Neural progenitor cell (in vitro differentiated cells): ENCODE measurements around the gene MRPL47.

ENCODE experiments used
- EZH2 ChIP-seq: fragments of 200-600 bp; sonication (generic); IDR thresholded peaks from 2 replicates; pipeline ENCODE4 v1.6.1; 2017; ENCODE audit warnings: antibody characterized with exemption, mild to moderate bottlenecking, moderate library complexity
- EZH2phosphoT487 ChIP-seq: fragments of 200-600 bp; sonication (generic); IDR thresholded peaks from 2 replicates; pipeline ENCODE4 v1.6.1; 2017; ENCODE audit warnings: antibody characterized with exemption
- TF ChIP-seq, protein P1 (sequence below): fragments of 200-600 bp; sonication (generic); IDR thresholded peaks from 2 replicates; pipeline ENCODE4 v1.5.1; 2017; ENCODE audit warnings: antibody characterized with exemption, mild to moderate bottlenecking

DNA sequence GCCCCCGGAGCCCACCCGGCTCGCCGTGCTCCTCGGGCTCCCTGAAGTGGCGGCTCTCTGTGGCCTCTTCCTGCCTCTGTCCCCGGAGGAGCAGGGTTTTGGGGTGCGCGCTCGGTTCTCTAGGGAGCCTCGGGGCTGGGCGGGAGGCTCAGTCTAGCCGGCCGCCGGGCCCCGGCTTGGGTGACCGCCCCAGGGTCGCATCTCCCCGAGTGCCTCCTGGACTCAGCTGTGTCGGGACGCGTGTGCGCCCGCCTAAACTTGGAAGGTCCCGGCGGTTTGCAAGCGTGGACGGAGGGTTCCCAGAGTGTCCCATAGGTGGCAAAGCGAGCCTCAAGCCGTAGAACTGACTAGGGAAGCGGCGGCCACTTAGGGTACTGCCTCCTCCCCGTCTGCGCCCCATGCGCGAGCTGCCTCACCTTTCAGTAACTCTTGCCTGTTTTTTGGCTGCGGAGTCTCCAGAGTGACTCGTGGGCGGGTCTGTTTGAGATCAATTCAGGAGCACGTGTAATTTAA, 41.1 kb downstream of the MRPL47 start:
- no peak for TF ChIP-seq EZH2
- TF ChIP-seq, protein P1, sequence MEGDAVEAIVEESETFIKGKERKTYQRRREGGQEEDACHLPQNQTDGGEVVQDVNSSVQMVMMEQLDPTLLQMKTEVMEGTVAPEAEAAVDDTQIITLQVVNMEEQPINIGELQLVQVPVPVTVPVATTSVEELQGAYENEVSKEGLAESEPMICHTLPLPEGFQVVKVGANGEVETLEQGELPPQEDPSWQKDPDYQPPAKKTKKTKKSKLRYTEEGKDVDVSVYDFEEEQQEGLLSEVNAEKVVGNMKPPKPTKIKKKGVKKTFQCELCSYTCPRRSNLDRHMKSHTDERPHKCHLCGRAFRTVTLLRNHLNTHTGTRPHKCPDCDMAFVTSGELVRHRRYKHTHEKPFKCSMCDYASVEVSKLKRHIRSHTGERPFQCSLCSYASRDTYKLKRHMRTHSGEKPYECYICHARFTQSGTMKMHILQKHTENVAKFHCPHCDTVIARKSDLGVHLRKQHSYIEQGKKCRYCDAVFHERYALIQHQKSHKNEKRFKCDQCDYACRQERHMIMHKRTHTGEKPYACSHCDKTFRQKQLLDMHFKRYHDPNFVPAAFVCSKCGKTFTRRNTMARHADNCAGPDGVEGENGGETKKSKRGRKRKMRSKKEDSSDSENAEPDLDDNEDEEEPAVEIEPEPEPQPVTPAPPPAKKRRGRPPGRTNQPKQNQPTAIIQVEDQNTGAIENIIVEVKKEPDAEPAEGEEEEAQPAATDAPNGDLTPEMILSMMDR = peak; percentile 56
- TF ChIP-seq EZH2phosphoT487 = no peak
